Gastrocnemius medialis (tissue), 4 donors: ENCODE data around the gene MESP1.

Source experiments
- CTCF ChIP-seq, 5 experiments: fragments of 450-650 bp in 3 of 5; fragments of 200-600 bp in 2 of 5; sonication (generic) in 2 of 5; IDR thresholded peaks in 4 of 5; conservative IDR thresholded peaks in 1 of 5; 1 replicate in 4 of 5; 2 replicates in 1 of 5; pipeline ENCODE4 v1.5.1; 2016 to 2019; ENCODE audit warnings: antibody characterized with exemption in 5 of 5, mild to moderate bottlenecking in 3 of 5, moderate library complexity in 3 of 5
- POLR2A ChIP-seq, 2 donors: fragments of 450-650 bp; IDR thresholded peaks; one replicate each; pipeline ENCODE4 v1.6.1; 2017; ENCODE audit warnings: antibody characterized with exemption in 2 of 2, mild to moderate bottlenecking in 2 of 2, moderate library complexity in 2 of 2

GRCh38 chr15:89787944-89788343 lies 36.9 kb upstream of the MESP1 start:
- no peak for TF ChIP-seq CTCF (IDR thresholded peaks at IDR 0.05 in 4 of 5, conservative IDR thresholded peaks at IDR 0.05 in 1 of 5)
- no peak for TF ChIP-seq POLR2A (IDR thresholded peaks at IDR 0.05)
